Gastrocnemius medialis (tissue), 4 donors: ENCODE measurements around the gene ZNF488. TPM values are rescaled to one million over a fixed set of nuclear protein-coding genes. Genes with fewer than 3 reads are reported as not detected.
"Not testable (repeated sequence)": the region's sequence is repeated elsewhere in the genome, so short reads cannot be mapped to it uniquely, and the experiment has no call there.

Source experiments
- ATAC-seq, 2 donors: fragments of 150-250 bp; one replicate each; pipeline ENCODE4 v1.9.1; 2016
- DNase-seq, 2 donors: peaks; one replicate each; pipeline ENCODE4 v3.0.0-alpha.2; 2019
- H3K27ac ChIP-seq, 4 donors: fragments of 200-600 bp; sonication (generic); 1 replicate in 1 of 4; 2 replicates in 3 of 4; pipeline ENCODE4 v1.5.1; 2016 to 2018; ENCODE audit warnings: mild to moderate bottlenecking in 2 of 4, moderate library complexity in 1 of 4
- H3K27me3 ChIP-seq, 3 donors: fragments of 200-600 bp; sonication (generic) in 2 of 3; 1 replicate in 1 of 3; 2 replicates in 2 of 3; pipeline versions ENCODE4 v1.5.1 to v1.6.0; 2016 to 2019; ENCODE audit warnings: mild to moderate bottlenecking in 1 of 3, moderate library complexity in 1 of 3
- H3K36me3 ChIP-seq, 2 donors: fragments of 200-600 bp; sonication (generic) in 1 of 2; one replicate each; pipeline ENCODE4 v1.5.1; 2017 to 2018
- H3K4me1 ChIP-seq, 2 donors: fragments of 200-600 bp; sonication (generic) in 1 of 2; one replicate each; pipeline ENCODE4 v1.5.1; 2016 to 2017; ENCODE audit warnings: mild to moderate bottlenecking in 2 of 2
- H3K4me3 ChIP-seq, 4 donors: fragments of 200-600 bp; sonication (generic) in 3 of 4; 1 replicate in 1 of 4; 2 replicates in 3 of 4; pipeline ENCODE4 v1.5.1; 2016 to 2019; ENCODE audit warnings: mild to moderate bottlenecking in 2 of 4
- H3K9me3 ChIP-seq, 3 donors: fragments of 200-600 bp; sonication (generic) in 2 of 3; 1 replicate in 1 of 3; 2 replicates in 2 of 3; pipeline ENCODE4 v1.5.1; 2016 to 2019
- POLR2A ChIP-seq, 2 donors: fragments of 450-650 bp; IDR thresholded peaks; one replicate each; pipeline ENCODE4 v1.6.1; 2017; ENCODE audit warnings: antibody characterized with exemption in 2 of 2, mild to moderate bottlenecking in 2 of 2, moderate library complexity in 2 of 2
- in situ Hi-C, 4 donors: fragments of 200-750 bp; cut with MboI; loops; one replicate each; pipeline versions ENCODE4 v1.15.0 to v1.8.0; 2017; ENCODE audit warnings: low sequenced_read_pairs in 4 of 4
- intact Hi-C: fragments of 100-400 bp; cut with DNase I; formaldehyde crosslinking; loops from one replicate; pipeline ENCODE4 v1.15.1; 2023; ENCODE audit warnings: low total_unique reads
- total RNA-seq, 4 donors: library from RNA; depleted of rRNA; stranded (reverse); fragments of >200 nt; gene quantifications; one replicate each; pipeline versions ENCODE4 v1.1.0 to v1.2.3, GENCODE V29; 2016
- TF ChIP-seq, protein P1 (sequence below), 5 experiments: fragments of 450-650 bp in 3 of 5; fragments of 200-600 bp in 2 of 5; sonication (generic) in 2 of 5; IDR thresholded peaks in 4 of 5; conservative IDR thresholded peaks in 1 of 5; 1 replicate in 4 of 5; 2 replicates in 1 of 5; pipeline ENCODE4 v1.5.1; 2016 to 2019; ENCODE audit warnings: antibody characterized with exemption in 5 of 5, mild to moderate bottlenecking in 3 of 5, moderate library complexity in 3 of 5

ZNF488 gene
- total RNA-seq, 4 donors from 2014 or later, result not detected

DNA sequence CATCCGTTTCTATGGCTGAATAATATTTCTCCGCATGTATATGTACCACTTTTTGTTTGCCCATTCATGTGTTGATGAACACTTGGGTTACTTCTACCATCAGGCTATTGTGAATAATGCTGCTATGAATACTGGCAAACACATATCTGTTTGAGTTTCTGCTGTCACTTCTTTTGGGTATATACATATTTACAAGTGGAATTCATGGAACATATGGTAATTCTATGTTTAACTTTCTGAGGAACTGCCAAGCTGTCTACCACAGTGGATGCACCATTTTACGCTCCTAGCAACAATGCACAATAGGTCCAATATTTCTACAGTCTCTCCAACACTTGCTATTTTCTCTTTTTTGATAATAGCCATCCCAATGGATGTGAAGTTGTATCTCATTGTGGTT lies 5.5 kb upstream of the ZNF488 start:
- DNase-seq (no peak), ATAC-seq (no peak)
- Histone ChIP-seq H3K4me1 (peaks cover 0 to 5% of the 10 kb centered on the region in 2 donors), H3K4me3 (no peak overlapping the region), H3K9me3 (no peaks in the 10 kb centered on the region), H3K36me3 (no peaks in the 10 kb centered on the region), H3K27me3 (no peaks in the 10 kb centered on the region), H3K27ac (no peak overlapping the region)
- in situ Hi-C loops, result loop anchor here in 2 of 4 donors (10.0 to 25.0 kb wide), 2 partner anchors 1102 to 1105 kb away; partner anchors contain the start of gene ANTXRL (in 2 of the 2)
- TF ChIP-seq, protein P1, sequence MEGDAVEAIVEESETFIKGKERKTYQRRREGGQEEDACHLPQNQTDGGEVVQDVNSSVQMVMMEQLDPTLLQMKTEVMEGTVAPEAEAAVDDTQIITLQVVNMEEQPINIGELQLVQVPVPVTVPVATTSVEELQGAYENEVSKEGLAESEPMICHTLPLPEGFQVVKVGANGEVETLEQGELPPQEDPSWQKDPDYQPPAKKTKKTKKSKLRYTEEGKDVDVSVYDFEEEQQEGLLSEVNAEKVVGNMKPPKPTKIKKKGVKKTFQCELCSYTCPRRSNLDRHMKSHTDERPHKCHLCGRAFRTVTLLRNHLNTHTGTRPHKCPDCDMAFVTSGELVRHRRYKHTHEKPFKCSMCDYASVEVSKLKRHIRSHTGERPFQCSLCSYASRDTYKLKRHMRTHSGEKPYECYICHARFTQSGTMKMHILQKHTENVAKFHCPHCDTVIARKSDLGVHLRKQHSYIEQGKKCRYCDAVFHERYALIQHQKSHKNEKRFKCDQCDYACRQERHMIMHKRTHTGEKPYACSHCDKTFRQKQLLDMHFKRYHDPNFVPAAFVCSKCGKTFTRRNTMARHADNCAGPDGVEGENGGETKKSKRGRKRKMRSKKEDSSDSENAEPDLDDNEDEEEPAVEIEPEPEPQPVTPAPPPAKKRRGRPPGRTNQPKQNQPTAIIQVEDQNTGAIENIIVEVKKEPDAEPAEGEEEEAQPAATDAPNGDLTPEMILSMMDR (IDR thresholded peaks at IDR 0.05 in 4 of 5, conservative IDR thresholded peaks at IDR 0.05 in 1 of 5), result no peak
- TF ChIP-seq POLR2A (IDR thresholded peaks at IDR 0.05), result no peak
- intact Hi-C loops, result no loop called here

DNA sequence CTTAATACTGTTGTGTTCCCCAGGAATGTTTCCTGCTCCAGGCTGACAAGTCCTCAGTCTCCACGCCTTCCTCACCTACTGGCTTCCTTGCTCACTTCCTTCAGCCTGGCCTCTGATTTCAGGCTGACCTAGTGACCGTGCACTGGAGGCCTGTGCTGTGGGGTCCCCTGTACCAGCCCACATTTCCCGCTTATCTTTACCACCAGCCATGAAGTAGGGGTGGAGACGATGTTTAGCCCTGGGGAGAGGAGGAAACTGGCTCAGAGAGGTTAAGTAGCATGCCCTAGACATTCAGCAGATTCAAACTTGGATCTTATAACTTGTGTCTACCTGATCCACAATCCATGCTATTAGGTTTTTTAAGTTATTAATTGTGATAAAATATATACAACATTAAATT lies 4.8 kb upstream of the ZNF488 start:
- H3K4me3 ChIP-seq, result no peak overlapping the region
- H3K36me3 ChIP-seq, result no peaks in the 10 kb centered on the region
- no peak overlapping the region for H3K27ac ChIP-seq
- no peaks in the 10 kb centered on the region for H3K9me3 ChIP-seq
- ATAC-seq, result no peak
- intact Hi-C loops (no loop called here), in situ Hi-C loops (loop anchor here in 2 of 4 donors (10.0 to 25.0 kb wide), 2 partner anchors 1102 to 1104 kb away; partner anchors contain the start of gene ANTXRL (in 2 of the 2))
- H3K27me3 ChIP-seq, result no peaks in the 10 kb centered on the region
- H3K4me1 ChIP-seq, result peaks cover 2 to 7% of the 10 kb centered on the region in 2 donors
- TF ChIP-seq POLR2A (IDR thresholded peaks at IDR 0.05), result no peak
- TF ChIP-seq, protein P1 (IDR thresholded peaks at IDR 0.05 in 4 of 5, conservative IDR thresholded peaks at IDR 0.05 in 1 of 5), result no peak
- no peak for DNase-seq

DNA sequence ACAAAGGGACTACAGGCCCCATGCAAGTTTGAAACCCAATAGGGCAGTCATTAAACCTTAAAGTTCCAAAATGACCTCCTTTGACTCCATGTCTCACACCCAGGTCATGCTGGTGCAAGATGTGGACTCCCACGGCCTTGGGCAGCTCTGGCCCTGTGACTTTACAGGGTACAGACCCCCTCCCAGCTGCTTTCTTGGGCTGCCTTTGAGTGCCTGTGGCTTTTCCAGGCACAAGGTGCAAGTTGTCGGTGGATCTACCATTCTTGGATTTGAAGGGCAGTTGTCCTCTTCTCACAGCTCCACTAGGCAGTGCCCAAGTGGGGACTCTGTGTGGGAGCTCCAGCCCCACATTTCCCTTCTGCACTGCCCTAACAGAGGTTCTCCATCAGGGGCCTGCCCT lies 2.0 kb upstream of the ZNF488 start:
- in situ Hi-C loops, result loop anchor here in 2 of 4 donors (10.0 to 25.0 kb wide), 2 partner anchors 1099 to 1101 kb away; partner anchors contain the start of gene ANTXRL (in 2 of the 2)
- H3K4me3 ChIP-seq, ATAC-seq, H3K9me3 ChIP-seq, DNase-seq, H3K36me3 ChIP-seq, H3K27ac ChIP-seq, H3K27me3 ChIP-seq, intact Hi-C loops: not testable (repeated sequence)
- peaks cover 10 to 16% of the 10 kb centered on the region in 2 donors for H3K4me1 ChIP-seq

DNA sequence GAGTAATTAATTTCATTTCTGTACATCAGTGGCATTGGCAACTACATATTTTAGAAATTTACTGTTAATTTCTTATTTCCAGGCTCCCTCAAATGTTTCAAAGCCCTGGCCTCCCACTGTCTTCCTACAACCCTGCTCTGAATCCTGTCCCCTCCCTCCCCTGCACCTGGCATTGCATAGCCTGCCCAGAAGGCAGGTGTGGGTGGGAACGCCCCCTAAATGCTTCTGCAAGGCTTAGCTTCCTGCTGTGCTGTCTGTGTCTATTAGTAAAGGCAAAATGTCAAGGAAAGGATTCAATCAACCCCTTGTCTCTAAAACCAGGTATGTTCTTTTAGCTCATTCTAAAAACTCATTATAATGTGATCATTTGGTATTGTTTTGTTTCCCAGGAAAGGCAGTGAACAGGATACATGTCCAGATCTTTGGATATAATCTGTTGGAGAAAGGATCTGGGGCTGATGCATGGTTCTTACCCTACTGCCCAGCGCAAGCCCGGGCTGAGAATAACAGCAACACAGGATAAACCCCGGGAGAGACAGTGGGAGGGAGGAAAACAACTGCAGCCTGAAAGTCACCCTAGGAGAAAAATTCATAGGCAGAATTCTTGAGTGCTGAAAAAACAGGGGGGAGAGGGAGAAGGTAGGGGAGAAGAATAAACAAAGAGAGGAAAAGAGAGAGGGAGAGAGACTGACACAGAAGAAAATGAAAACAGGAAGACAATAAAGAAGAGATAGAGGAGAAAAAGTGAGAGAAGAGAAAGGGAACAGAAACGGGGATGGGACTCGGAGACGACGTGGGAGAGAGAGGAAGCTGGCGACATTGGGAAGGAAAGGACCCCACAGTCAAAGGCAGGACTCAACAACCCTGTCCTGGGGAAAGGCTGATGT lies 589 bp downstream of the ZNF488 start:
- intact Hi-C loops (no loop called here), in situ Hi-C loops (loop anchor here in 3 of 4 donors (5.0 to 25.0 kb wide), 3 partner anchors 1096 to 1101 kb away; partner anchors contain the start of gene ANTXRL (in 2 of the 3))
- no peaks in the 10 kb centered on the region for H3K9me3 ChIP-seq

More for the DNA sequence above, 589 bp downstream of the ZNF488 start:
- Histone ChIP-seq H3K4me3 (peak overlapping the region; percentile 70 to 93 (median 79)), H3K36me3 (no peaks in the 10 kb centered on the region), H3K27ac (peak overlapping the region in 1 of 4 donors; percentile 73), H3K4me1 (peaks cover 10 to 17% of the 10 kb centered on the region in 2 donors), H3K27me3 (no peaks in the 10 kb centered on the region)
- ATAC-seq (no peak), DNase-seq (no peak)
- no peak for TF ChIP-seq POLR2A (IDR thresholded peaks at IDR 0.05)
- TF ChIP-seq, protein P1 (IDR thresholded peaks at IDR 0.05 in 4 of 5, conservative IDR thresholded peaks at IDR 0.05 in 1 of 5), result no peak
